Gastroesophageal sphincter (tissue), 3 donors: ENCODE measurements around the gene ELOB.

Experiments
- CTCF ChIP-seq, 4 experiments: fragments of 200-600 bp in 2 of 4; fragments of 450-650 bp in 2 of 4; sonication (generic) in 1 of 4; IDR thresholded peaks; one replicate each; pipeline ENCODE4 v1.5.1; 2017 to 2019; ENCODE audit warnings: antibody characterized with exemption in 4 of 4, mild to moderate bottlenecking in 2 of 4, moderate library complexity in 2 of 4
- EP300 ChIP-seq: sonication (generic); formaldehyde crosslinking; IDR thresholded peaks from one replicate; pipeline ENCODE4 v1.6.1; 2017; ENCODE audit warnings: antibody characterized with exemption, mild to moderate bottlenecking
- POLR2A ChIP-seq, 2 donors: fragments of 450-650 bp; IDR thresholded peaks; one replicate each; pipeline ENCODE4 v1.6.1; 2017; ENCODE audit warnings: antibody characterized with exemption in 2 of 2, mild to moderate bottlenecking in 2 of 2, moderate library complexity in 1 of 2
- POLR2AphosphoS5 ChIP-seq: sonication (generic); formaldehyde crosslinking; IDR thresholded peaks from one replicate; pipeline ENCODE4 v1.6.1; 2017; ENCODE audit warnings: antibody characterized with exemption

GRCh38 chr16:2768403-2769089 lies 8.5 kb downstream of the ELOB start:
- TF ChIP-seq EP300 (no peak), CTCF (IDR thresholded peaks at IDR 0.05) (no peak), POLR2A (IDR thresholded peaks at IDR 0.05) (no peak), POLR2AphosphoS5 (no peak)
